Measurements from ENCODE around the gene CEP164. TPM values are rescaled to one million over a fixed set of nuclear protein-coding genes. Genes with fewer than 3 reads are reported as not detected.

The CEP164 gene
- total and polyA plus RNA-seq, 2 of the 8 experiments (the other 6 are each of a cell fraction or from before 2014, with no cell fraction given), result 8.4 to 20.8 TPM

- TF ChIP-seq CHD7 (IDR thresholded peaks at IDR 0.05; ENCODE audit: insufficient replicate concordance, low read length), result no peak
- no peak for TF ChIP-seq RBBP5 (IDR thresholded peaks at IDR 0.05; ENCODE audit: borderline replicate concordance, low read depth, low read length)
- no peak for TF ChIP-seq FOSL1 (IDR thresholded peaks at IDR 0.05; ENCODE audit: insufficient read depth, low read depth, low read length)
- TF ChIP-seq GTF2F1 (IDR thresholded peaks at IDR 0.05; ENCODE audit: borderline replicate concordance, low read depth, low read length), result no peak
- TF ChIP-seq RFX5 (IDR thresholded peaks at IDR 0.05; ENCODE audit: borderline replicate concordance, low read depth, low read length), result no peak
- no peak for TF ChIP-seq ASH2L (IDR thresholded peaks at IDR 0.05; ENCODE audit: low read length)
- no peak for TF ChIP-seq EGR1 (IDR thresholded peaks at IDR 0.05; ENCODE audit: borderline replicate concordance, low read depth, low read length)
- no peak for TF ChIP-seq CHD2 (IDR thresholded peaks at IDR 0.05; ENCODE audit: low read length)
- no peak for TF ChIP-seq TEAD4 (IDR thresholded peaks at IDR 0.05; ENCODE audit: low read depth, low read length)
- no peak for TF ChIP-seq EZH2 (IDR thresholded peaks at IDR 0.05; ENCODE audit: low read depth, low read length, severe bottlenecking)
- TF ChIP-seq ZNF274 (IDR thresholded peaks at IDR 0.05; ENCODE audit: borderline replicate concordance, extremely low read depth, low read length), result no peak
Measured at GRCh38 chr11:117374316-117375055, 46.8 kb downstream of the CEP164 start (continued).
